GM18858 (cell line): ENCODE measurements around the gene BARHL2.

Source experiments
- ATAC-seq: cut with Tn5 transposase; IDR thresholded peaks from one replicate; pipeline ENCODE4 v1.9.1; 2021; ENCODE audit not compliant: unreplicated experiment

Gene BARHL2

DNA sequence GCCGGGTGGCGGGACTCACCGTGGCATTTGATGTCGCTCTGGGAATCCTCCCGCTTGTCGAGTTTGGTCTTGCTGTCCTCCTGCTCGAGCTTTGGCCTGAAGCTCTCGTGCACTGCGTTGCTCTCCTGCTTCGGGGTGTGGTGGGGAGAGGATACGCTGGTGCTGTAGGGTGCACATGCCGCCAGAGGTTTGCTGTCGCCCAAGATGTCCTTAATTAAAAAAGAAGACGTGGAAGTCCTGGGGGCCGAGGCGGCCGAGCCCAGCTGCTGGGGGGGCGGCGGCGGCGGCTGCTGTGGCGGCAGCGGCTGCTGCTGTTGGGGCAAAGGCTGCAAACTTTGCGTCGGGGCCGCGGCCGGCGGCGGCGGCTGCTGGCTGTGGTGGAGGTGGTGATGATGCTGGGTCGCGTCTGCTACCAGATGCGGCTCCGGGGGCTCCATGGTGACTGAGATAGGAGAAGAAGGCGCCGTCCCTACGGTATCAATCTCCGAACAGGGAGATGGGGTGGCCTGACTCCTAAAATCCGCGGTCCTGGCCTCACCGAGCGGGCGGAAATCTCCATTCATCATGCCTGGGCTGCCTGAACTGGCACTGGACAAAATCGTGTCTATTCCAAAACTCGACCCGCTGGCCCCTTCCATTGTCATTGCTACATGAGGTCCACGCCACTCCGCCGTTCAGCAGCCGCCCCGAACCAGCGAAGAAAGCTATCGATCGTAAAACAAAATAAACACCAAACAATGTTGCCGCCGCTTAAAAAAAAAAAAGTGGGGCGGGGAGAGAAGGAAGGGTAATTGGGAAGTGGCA is at the start of gene BARHL2:
Gene BARHL2, minus strand, starts transcription at position 751 of the 804 bp plus-strand sequence. Its CDS starts 107 bp downstream, at position 644.
- no peak for ATAC-seq

- no peak for ATAC-seq
Observed at GRCh38 chr1:90763930-90764329, 46.8 kb upstream of the BARHL2 start.

- no peak for ATAC-seq
Observed at GRCh38 chr1:90763506-90763905, 46.4 kb upstream of the BARHL2 start.

DNA sequence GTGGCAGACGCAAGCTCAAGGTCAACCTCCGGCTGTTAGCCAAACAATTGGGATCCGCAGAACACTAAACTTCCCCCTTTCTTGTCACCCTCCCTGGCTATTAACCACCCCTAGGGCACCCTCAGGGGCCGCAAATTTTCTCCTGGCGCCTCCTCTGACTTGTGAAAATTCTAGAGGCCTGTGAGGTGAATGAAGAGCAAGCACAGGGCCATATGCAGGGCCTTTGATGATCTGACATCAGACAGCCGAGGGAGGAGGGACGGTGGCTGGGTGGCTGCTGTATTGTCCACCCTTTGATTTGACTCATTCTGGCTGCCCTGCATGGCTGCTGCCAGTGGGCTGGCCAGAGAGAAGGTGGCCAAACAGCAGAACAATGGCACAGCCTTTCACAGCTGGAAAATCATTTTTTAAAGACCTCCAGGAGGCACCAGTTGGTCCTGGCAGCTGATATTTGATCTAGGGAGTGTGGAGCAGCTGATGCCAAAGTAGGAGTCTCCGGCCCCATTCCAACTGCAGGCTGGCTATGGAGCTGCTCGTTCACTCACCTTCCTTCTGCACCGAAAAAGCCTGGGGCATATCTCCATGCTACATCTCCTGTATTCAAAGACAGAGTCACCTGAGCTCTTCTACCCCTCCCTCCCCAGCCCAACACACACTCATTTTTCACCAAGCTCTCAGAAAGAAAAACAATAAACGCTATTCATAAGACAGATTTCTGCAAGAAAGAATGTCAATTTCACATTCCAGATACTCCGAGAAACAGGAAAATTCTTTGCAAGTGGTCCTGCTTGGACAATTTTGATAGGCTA is 44.9 kb upstream of the BARHL2 start:
- no peak for ATAC-seq

GRCh38 chr1:90761156-90761555 is 44.1 kb upstream of the BARHL2 start:
- ATAC-seq = no peak

DNA sequence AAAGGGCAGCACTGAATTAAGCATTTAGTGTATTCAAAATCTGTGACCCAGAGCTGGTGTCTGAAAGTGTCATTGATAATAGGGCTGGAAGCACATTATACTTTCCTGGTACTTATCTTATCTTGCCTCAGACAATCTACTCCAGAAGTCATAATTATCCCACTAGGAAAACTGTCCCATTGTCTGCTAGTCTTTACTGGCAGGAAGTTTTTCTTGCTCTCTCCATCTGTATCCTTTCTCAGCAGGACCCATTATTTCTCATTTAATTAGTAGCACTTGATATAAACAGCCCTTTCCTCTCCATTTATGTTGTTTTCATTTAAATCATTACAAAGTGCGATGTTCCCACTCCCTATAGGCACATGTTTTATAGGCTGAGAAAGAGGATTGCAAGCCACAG is 36.5 kb upstream of the BARHL2 start:
- ATAC-seq = no peak

DNA sequence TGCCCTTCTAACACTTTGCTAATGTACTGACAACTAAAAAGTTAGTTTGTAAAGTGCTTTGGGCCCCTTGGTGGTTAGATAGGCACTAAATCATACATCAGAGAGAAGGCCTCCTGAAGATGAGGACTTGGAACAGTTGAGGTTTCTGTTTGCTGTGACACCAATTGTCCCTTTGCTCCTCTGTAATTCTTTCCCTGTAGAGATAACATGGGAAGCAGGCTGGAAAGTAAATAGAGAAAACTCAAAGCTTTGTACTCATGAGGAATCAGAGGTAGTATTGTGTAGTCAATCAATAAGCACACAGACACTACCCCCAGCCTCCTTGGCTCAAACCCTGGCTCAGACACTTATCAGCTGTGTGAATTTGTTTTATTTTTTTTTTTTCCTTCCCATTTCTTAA is 31.6 kb upstream of the BARHL2 start:
- ATAC-seq = no peak

DNA sequence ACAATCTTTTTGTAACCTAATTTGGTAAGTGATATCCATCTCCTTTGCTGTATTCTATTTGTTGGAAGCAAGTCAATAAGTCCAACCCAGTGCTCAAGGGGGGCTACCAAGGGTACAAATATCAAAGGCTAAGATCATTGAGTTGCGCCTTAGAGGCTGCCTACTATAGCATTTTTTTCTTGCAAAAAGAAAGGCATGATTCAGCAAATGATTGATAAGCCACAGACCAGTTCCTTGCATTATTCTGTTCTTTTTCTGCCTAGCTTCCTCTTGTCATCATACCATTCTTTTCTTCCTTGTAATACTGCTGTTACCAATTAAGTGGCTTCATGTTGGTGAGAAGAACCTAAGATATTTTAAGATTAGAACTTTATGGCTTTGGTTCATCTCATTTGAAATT is 29.8 kb upstream of the BARHL2 start:
- ATAC-seq = no peak

DNA sequence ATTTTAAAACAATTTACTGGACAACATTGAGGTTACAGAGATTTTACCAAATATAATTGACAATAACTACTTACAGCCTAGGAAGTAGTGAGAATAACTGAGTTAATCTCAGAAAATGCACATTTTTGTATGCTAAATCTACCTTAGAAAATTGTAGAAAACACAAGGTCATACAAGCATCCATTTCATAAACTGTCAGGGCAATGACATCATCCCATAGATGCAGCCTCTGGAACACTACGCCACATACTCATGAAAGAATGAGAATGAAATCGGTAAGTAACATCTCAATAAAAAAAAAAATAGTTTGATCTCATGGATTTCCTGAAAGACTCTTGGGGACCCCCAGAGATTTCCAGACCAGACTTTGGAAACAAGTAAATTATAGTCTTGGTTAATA is 28.9 kb upstream of the BARHL2 start:
- ATAC-seq = no peak

GRCh38 chr1:90732136-90732535 is 15.0 kb upstream of the BARHL2 start:
- ATAC-seq = no peak

GRCh38 chr1:90731382-90732050 is 14.4 kb upstream of the BARHL2 start:
- no peak for ATAC-seq

DNA sequence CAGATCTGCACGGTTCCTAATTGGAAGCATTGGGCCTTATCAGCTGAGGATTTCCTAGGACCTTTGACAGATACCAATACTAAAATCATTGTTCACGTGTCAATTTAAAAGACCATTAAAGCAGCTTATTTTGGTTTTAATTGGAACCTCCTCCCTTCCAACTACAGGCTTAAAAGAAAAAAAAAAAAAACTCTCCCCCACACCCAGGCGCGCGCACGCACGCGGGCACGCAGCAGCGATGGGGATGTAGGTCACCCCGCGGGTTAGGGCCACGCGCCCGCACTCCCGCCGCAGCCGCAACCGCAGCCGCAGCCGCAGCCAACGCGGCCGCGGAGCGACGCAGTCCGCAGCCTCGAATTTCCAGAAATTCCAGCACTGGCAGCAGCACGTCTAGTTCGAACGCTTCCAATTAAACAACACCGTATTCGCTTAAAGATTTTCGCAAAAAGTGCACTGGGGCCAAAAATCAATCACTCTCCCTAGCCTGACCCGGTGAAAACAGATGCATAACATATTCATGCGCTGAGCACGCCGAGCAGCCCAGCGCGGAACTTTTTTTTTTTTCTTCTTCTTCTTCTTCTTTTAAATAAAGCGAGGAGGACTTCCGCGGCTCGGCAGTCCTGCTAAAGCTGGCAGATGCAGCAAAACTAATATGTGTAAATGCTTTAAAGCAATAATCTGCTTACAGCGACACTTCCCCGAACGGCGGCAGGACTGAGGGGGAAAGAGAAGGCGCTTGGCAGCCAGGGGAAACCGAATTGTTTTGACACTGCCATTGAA is 13.3 kb upstream of the BARHL2 start:
- ATAC-seq = no peak

GRCh38 chr1:90729504-90730242 is 12.6 kb upstream of the BARHL2 start:
- ATAC-seq = no peak

GRCh38 chr1:90728502-90729287 is 11.6 kb upstream of the BARHL2 start:
- no peak for ATAC-seq

DNA sequence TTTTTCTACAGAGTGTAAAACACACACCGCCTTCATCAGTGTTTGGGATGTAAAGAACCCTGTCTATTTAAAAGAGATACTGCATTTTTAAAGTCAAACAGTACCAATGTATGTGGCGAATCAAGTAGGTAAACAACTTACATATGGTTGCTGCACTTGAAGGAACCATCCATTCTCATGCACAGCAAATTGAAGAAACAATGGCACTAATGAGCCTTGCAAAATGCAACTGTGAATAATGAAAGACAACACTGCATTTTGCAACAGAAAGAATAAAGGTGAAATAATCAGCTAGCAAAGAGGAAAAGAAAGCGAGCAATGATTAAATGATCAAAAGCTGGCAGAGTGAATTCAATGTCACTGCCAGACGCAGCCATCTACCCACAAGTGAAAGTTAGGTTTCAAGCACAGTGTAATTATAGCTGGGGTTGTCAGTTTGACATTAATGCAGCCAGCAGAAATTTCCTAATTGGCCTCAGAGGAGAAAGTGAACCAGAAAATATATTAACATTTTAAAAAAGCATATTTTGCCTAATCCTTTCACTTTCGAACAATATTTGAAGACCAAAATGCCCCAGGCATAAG is 10.9 kb upstream of the BARHL2 start:
- no peak for ATAC-seq

DNA sequence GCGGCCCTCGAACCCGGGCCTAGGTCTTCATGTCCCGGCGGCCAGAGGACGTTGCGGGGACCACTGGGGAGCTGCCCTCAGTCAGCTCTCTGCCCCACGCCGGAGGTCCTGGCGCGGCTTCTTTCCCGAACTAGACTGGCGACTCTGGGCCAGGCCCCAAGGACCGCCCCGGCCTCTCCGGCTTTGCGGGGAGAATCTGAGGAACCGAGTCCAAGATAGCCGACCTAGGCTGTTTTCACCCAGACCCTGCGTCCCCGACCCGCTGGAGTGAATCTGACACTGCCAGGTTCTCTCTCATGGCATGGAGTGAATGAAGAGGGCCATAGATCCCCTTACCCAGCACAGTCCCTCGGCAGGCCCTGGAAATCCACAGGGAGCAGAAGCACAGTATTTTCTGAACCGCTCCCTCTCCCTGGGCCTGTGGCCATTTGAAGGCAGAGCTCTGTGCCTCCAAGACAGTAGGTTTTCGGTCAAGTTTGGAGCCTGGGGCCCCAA is 9.9 kb upstream of the BARHL2 start:
- ATAC-seq = no peak

DNA sequence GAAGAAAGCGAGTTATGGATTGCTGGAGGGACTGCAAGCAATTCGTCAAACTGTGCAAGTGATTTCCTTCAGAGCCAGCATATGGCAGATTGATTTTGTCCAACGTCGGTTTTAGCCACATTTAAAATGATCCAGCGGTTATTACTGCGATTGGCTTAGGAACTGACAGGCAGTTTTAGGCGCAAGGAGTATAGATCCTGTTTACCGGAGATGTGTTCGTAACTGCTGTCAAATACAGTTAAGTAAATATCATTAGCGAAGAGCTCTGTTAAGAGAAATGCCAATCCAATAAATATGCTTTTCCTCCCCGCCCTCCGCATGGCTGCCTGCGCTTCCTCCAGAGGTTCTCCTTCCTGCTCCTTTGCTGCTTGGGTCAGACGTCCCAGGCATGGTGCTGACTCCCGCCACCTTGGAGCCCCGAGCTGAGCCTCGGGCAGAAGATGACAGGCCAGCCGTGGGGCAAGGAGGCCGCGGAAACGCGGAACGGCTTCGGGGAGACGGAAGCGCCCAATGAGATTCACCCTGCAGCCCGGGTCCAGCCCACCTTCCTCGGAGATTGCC is 9.4 kb upstream of the BARHL2 start:
- no peak for ATAC-seq

DNA sequence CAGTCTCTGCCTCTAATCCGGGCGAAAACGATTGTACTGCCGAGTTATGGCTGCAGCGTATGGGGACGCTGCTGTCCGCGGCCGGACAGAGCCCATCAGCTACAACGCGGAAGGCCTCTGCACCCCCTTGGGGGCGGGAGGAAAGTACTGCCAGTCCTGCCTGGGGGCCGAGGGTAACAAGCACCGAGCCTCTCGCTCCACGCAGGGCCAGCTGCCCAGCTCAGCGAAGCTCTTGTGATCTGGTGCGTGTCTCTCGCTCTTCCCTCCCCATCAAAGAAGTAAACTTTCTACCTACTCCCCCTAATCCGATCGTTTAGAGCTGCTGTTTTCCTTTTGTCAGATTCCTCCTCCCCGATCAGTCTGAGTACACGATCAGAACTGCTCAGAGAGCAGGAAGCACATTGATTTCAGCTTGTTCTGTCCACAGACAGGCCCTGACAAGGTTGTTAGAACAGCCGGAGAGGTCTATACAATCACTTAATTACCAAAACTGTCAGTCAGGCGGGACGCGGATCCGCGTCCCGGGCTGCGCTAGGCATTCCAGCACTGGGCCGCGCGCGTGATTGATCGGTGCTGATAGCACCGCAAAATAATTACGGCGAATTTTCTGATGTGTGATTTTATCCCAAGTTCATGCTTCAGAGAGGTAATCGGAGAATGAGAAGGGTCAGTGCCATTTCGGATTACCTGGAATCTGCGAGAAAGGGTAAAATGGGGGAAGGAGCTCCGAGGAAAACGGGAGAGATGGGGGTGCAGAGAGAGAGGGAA is 8.7 kb upstream of the BARHL2 start:
- no peak for ATAC-seq
